ENCODE results near the gene NCAPG2.

- no peak for TF ChIP-seq EZH2 (IDR thresholded peaks at IDR 0.05; ENCODE audit: insufficient read depth, poor library complexity, severe bottlenecking)
- no peak for TF ChIP-seq EZH2phosphoT487 (IDR thresholded peaks at IDR 0.05; ENCODE audit: insufficient read depth, low read depth)
These were observed 2.3 kb upstream of the NCAPG2 start for GRCh38 chr7:158706710-158707590.
